Glutamatergic neuron (in vitro differentiated cells): Measurements from ENCODE around the gene AGFG1. TPM values are rescaled to one million over a fixed set of nuclear protein-coding genes. Genes with fewer than 3 reads are reported as not detected.

Experiments used
- DNase-seq: peaks from one replicate; pipeline ENCODE4 v3.0.0; 2022
- H3K27ac Mint-ChIP-seq: one replicate; pipeline ENCODE4 v1.8.0; 2020; ENCODE audit warnings: mild to moderate bottlenecking, mixed read lengths, inconsistent platforms; ENCODE audit not compliant: unreplicated experiment
- H3K27me3 Mint-ChIP-seq: one replicate; pipeline ENCODE4 v1.8.0; 2020; ENCODE audit warnings: mild to moderate bottlenecking, moderate library complexity, mixed read lengths, inconsistent platforms; ENCODE audit not compliant: unreplicated experiment
- H3K36me3 Mint-ChIP-seq: one replicate; pipeline ENCODE4 v1.8.0; 2020; ENCODE audit warnings: mild to moderate bottlenecking, mixed read lengths, inconsistent platforms; ENCODE audit not compliant: unreplicated experiment
- H3K4me1 Mint-ChIP-seq: one replicate; pipeline ENCODE4 v1.8.0; 2020; ENCODE audit warnings: mild to moderate bottlenecking, low read depth, mixed read lengths, inconsistent platforms; ENCODE audit not compliant: unreplicated experiment
- H3K4me3 Mint-ChIP-seq: one replicate; pipeline ENCODE4 v1.8.0; 2020; ENCODE audit warnings: mild to moderate bottlenecking, mixed read lengths, inconsistent platforms; ENCODE audit not compliant: unreplicated experiment
- H3K9me3 Mint-ChIP-seq: one replicate; pipeline ENCODE4 v1.8.0; 2020; ENCODE audit warnings: mild to moderate bottlenecking, moderate library complexity, mixed read lengths, inconsistent platforms; ENCODE audit not compliant: unreplicated experiment
- total RNA-seq: library from RNA; stranded (reverse); fragmentation: NEBNext Ultra II Directional; extraction: Animal tissue kit (Norgen Biotek cat#: 25700); gene quantifications from one replicate; pipeline ENCODE4 v1.2.1, GENCODE V29; 2021; ENCODE audit not compliant: unreplicated experiment
- TF ChIP-seq, protein P1 (sequence below): fragments of 200-600 bp; sonication (generic); IDR thresholded peaks from one replicate; pipeline ENCODE4 v1.5.0; 2021; ENCODE audit not compliant: partially characterized antibody, unreplicated experiment

Gene AGFG1
- total RNA-seq, 1 donor from 2014 or later = 108 TPM

GRCh38 chr2:227433171-227433570, 38.8 kb upstream of the AGFG1 start:
- Mint-ChIP-seq H3K4me1 (no peaks in the 10 kb centered on the region), H3K4me3 (no peak overlapping the region), H3K36me3 (peaks cover 11% of the 10 kb centered on the region), H3K9me3 (peaks cover 8% of the 10 kb centered on the region), H3K27me3 (peaks cover 3% of the 10 kb centered on the region), H3K27ac (no peak overlapping the region)
- TF ChIP-seq, protein P1, sequence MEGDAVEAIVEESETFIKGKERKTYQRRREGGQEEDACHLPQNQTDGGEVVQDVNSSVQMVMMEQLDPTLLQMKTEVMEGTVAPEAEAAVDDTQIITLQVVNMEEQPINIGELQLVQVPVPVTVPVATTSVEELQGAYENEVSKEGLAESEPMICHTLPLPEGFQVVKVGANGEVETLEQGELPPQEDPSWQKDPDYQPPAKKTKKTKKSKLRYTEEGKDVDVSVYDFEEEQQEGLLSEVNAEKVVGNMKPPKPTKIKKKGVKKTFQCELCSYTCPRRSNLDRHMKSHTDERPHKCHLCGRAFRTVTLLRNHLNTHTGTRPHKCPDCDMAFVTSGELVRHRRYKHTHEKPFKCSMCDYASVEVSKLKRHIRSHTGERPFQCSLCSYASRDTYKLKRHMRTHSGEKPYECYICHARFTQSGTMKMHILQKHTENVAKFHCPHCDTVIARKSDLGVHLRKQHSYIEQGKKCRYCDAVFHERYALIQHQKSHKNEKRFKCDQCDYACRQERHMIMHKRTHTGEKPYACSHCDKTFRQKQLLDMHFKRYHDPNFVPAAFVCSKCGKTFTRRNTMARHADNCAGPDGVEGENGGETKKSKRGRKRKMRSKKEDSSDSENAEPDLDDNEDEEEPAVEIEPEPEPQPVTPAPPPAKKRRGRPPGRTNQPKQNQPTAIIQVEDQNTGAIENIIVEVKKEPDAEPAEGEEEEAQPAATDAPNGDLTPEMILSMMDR = no peak
- DNase-seq = no peak

- Mint-ChIP-seq H3K36me3 (peaks cover 11% of the 10 kb centered on the region), H3K4me1 (no peaks in the 10 kb centered on the region), H3K27ac (no peak overlapping the region), H3K27me3 (peaks cover 3% of the 10 kb centered on the region), H3K4me3 (no peak overlapping the region), H3K9me3 (peaks cover 8% of the 10 kb centered on the region)
- TF ChIP-seq, protein P1 = no peak
- DNase-seq = no peak
Measured at GRCh38 chr2:227436436-227437174, 35.4 kb upstream of the AGFG1 start.

- Mint-ChIP-seq H3K36me3 (no peaks in the 10 kb centered on the region), H3K4me3 (no peak overlapping the region), H3K4me1 (no peaks in the 10 kb centered on the region), H3K27ac (no peak overlapping the region), H3K27me3 (no peaks in the 10 kb centered on the region), H3K9me3 (no peaks in the 10 kb centered on the region)
- DNase-seq = no peak
- TF ChIP-seq, protein P1 = no peak
Measured at GRCh38 chr2:227439214-227439613, 32.7 kb upstream of the AGFG1 start.

DNA sequence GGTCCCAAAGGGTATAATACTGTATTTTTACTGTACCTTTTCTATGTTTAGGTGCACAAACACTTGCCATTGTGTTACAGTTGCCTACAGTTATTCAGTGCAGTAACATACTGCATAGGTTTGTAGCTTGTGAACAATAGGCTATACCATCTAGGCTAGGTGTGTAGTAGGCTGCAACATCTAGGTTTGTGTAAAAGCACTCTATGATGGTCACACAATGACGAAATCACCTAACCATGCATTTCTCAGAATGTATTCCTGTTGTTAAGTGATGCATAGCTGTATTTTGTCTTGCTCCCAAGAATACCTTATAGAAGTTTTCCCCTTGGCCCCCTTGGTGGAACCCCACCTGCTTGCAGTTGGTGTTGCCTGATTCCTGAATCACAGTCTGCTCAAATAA, 29.3 kb upstream of the AGFG1 start:
- no peaks in the 10 kb centered on the region for H3K4me1 Mint-ChIP-seq
- TF ChIP-seq, protein P1 = no peak
- no peak overlapping the region for H3K27ac Mint-ChIP-seq
- DNase-seq = no peak
- H3K9me3 Mint-ChIP-seq = peaks cover 1% of the 10 kb centered on the region
- no peaks in the 10 kb centered on the region for H3K27me3 Mint-ChIP-seq
- H3K36me3 Mint-ChIP-seq = no peaks in the 10 kb centered on the region
- H3K4me3 Mint-ChIP-seq = no peak overlapping the region

- H3K36me3 Mint-ChIP-seq = no peaks in the 10 kb centered on the region
- H3K9me3 Mint-ChIP-seq = peaks cover 1% of the 10 kb centered on the region
- H3K27me3 Mint-ChIP-seq = no peaks in the 10 kb centered on the region
- no peak overlapping the region for H3K4me3 Mint-ChIP-seq
- H3K4me1 Mint-ChIP-seq = no peaks in the 10 kb centered on the region
- no peak for DNase-seq
- no peak overlapping the region for H3K27ac Mint-ChIP-seq
- TF ChIP-seq, protein P1 = no peak
Measured at GRCh38 chr2:227443889-227444568, 27.9 kb upstream of the AGFG1 start.
